ENCODE data around the gene FAM43A. TPM values are rescaled to one million over a fixed set of nuclear protein-coding genes. Genes with fewer than 3 reads are reported as not detected.

The FAM43A gene
- total and polyA plus RNA-seq, 3 donors from 2014 or later, result 7.5 to 22.1 (median 13.1) TPM

DNA sequence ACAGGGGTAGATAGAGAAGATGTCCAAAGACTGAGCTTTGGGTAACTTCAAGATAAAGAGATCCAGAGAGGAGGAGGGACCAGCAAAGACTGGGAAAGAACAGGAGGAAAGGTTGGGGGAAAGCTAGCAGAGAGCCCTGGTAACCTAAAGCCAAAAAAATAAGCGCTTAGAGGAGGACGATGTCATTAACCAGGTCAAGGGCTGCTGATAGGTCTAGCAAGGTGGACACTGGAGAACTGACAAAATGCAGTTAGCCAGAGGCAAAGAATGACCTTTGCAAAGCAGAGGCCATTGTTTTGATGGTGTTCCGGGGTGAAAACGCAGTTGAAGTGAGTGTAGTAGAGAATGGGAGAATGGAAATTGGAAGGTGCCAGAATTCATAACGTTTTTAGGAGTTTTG, 39.7 kb downstream of the FAM43A start:
- Histone ChIP-seq H3K27ac (no peak overlapping the region), H3K4me1 (no peaks in the 10 kb centered on the region), H3K36me3 (ENCODE audit: low read depth, missing control alignments) (no peaks in the 10 kb centered on the region), H3K9me3 (no peaks in the 10 kb centered on the region), H3K27me3 (no peaks in the 10 kb centered on the region), H3K4me3 (no peak overlapping the region)
- DNase-seq, result no peak
- TF ChIP-seq POLR2A (IDR thresholded peaks at IDR 0.05) (no peak), CTCF (IDR thresholded peaks at IDR 0.05) (no peak)
- intact Hi-C loops (cut with DNase I; ENCODE audit: low total_unique reads), result no loop called here
- 75 to 78% methylated on average over 5 of the region's 5 CpGs for WGBS, 2 donors

DNA sequence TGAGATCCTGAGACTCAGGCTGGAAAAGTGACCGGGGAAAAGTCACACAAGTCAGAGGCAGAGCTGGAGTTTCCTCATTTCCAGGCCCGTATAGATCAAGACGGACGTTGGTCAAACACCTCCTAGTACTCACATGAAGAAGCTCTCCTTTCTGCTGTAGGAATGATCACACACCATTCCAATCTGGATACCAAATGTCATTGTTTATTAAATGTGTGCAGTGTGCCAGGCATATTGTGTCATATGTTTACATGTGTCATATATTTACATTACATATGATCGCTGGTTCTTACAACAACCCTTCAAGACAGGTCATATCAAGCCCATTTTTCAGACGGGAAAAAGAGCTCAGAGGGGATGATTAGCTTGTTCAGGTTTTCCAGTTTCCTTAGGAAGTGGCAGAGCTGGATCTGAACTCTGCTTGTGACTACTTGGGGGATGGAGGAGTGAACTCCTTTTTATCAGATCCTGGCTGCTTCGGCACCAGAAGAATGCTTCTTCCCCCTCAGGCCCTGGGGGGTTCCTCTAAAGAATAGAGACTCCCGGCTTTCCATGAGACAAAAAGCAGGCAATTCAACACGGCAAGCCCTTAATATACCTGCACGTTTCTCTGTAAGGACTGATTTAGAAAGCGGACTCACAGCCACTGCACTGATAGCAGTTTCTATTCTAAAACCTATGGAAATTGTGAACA, 41.9 kb downstream of the FAM43A start:
- no peaks in the 10 kb centered on the region for H3K36me3 ChIP-seq (ENCODE audit: low read depth, missing control alignments)
- no peak overlapping the region for H3K4me3 ChIP-seq
- no peaks in the 10 kb centered on the region for H3K9me3 ChIP-seq
- H3K27ac ChIP-seq, result no peak overlapping the region
- H3K4me1 ChIP-seq, result no peaks in the 10 kb centered on the region
- no peak for DNase-seq
- H3K27me3 ChIP-seq, result no peaks in the 10 kb centered on the region
- no peak for TF ChIP-seq POLR2A (IDR thresholded peaks at IDR 0.05)
- TF ChIP-seq CTCF (IDR thresholded peaks at IDR 0.05), result no peak
- WGBS, 2 donors, result 75 to 79% methylated on average over 11 of the region's 11 CpGs
- intact Hi-C loops (cut with DNase I; ENCODE audit: low total_unique reads), result no loop called here

DNA sequence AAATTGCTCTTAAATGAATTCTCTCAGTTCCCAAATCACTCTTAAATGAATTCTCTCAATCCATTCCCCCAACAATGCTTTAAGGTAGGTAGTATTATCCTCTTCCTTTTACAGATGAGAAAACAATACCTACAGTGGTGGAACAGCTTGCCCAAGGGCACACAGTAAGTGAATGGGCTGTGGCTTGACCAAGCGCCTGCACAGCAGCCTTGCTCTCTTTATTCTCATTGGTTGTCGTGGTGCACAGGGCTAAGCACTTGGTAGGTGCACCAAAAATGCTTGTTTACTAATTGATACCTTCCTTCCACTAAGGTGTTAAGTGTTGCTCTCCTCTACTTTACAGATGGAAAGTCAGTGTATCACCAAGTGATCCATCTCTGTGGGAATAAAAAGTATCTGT, 43.3 kb downstream of the FAM43A start:
- H3K36me3 ChIP-seq (ENCODE audit: low read depth, missing control alignments), result no peaks in the 10 kb centered on the region
- intact Hi-C loops (cut with DNase I; ENCODE audit: low total_unique reads), result no loop called here
- 88% methylated on average over 2 of the region's 2 CpGs for WGBS, 2 donors
- no peak overlapping the region for H3K4me3 ChIP-seq
- no peaks in the 10 kb centered on the region for H3K27me3 ChIP-seq
- no peak overlapping the region for H3K27ac ChIP-seq
- no peak for DNase-seq
- H3K9me3 ChIP-seq, result no peaks in the 10 kb centered on the region
- no peaks in the 10 kb centered on the region for H3K4me1 ChIP-seq
- TF ChIP-seq CTCF (IDR thresholded peaks at IDR 0.05) (no peak), POLR2A (IDR thresholded peaks at IDR 0.05) (no peak)

- 42 to 58% methylated on average over 10 of the region's 10 CpGs for WGBS, 2 donors
- intact Hi-C loops (cut with DNase I; ENCODE audit: low total_unique reads), result no loop called here
- Histone ChIP-seq H3K27ac (no peak overlapping the region), H3K4me3 (peak overlapping the region in 1 of 2 donors; percentile 4), H3K9me3 (no peaks in the 10 kb centered on the region), H3K36me3 (ENCODE audit: low read depth, missing control alignments) (no peaks in the 10 kb centered on the region), H3K27me3 (no peaks in the 10 kb centered on the region), H3K4me1 (no peaks in the 10 kb centered on the region)
- TF ChIP-seq POLR2A (IDR thresholded peaks at IDR 0.05) (no peak), CTCF (IDR thresholded peaks at IDR 0.05) (no peak)
- peak; percentile 43 for DNase-seq
These were observed 44.7 kb downstream of the FAM43A start for GRCh38 chr3:194730365-194730764.

DNA sequence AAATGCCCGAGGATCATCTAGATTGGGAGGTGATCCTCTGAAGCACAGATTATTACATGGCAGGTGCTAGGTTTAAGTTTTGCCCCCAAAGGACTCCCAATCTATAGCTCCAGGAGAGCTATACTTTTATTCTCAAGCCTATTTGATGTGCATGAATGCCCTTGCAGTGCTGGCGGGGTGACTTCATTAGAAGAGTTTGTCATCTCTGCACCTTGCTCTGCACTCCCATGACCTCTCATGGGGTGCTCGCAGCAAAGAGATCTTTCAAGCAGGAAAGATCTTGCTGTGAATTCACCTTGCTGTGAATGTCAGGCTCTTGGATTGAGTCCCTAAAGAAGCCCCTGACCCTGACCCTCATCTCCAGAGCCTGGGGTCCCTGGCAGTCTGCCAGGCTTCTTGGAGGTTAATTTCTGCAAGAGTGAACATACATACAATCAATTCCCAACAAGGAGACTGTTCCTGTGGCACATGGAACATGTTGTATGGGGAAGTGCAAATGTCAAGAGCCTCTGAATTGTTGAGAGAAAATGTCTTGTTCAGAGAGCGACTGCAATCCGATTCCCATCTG, 45.9 kb downstream of the FAM43A start:
- TF ChIP-seq POLR2A (IDR thresholded peaks at IDR 0.05) (no peak), CTCF (IDR thresholded peaks at IDR 0.05) (no peak)
- no peak for DNase-seq
- H3K36me3 ChIP-seq (ENCODE audit: low read depth, missing control alignments), result no peaks in the 10 kb centered on the region
- H3K4me1 ChIP-seq, result no peaks in the 10 kb centered on the region
- intact Hi-C loops (cut with DNase I; ENCODE audit: low total_unique reads), result no loop called here
- no peaks in the 10 kb centered on the region for H3K9me3 ChIP-seq
- WGBS, 2 donors, result 84 to 87% methylated on average over 5 of the region's 5 CpGs
- H3K4me3 ChIP-seq, result no peak overlapping the region
- H3K27me3 ChIP-seq, result no peaks in the 10 kb centered on the region
- no peak overlapping the region for H3K27ac ChIP-seq

All from testis (tissue), 3 donors.